ENCODE results near the gene TBC1D22A.

- no peak for TF ChIP-seq GTF2B (IDR thresholded peaks at IDR 0.05; ENCODE audit: extremely low read depth, insufficient read length)
- TF ChIP-seq SP2 (IDR thresholded peaks at IDR 0.05; ENCODE audit: extremely low read depth, low read depth, low read length, poor library complexity, severe bottlenecking): no peak
- TF ChIP-seq FOXJ3 (CRISPR knock-in tag; IDR thresholded peaks at IDR 0.05): no peak
- no peak for TF ChIP-seq CHCHD3 (CRISPR knock-in tag; IDR thresholded peaks at IDR 0.05)
- TF ChIP-seq PREB (CRISPR knock-in tag; IDR thresholded peaks at IDR 0.05): no peak
- TF ChIP-seq CTCF (IDR thresholded peaks at IDR 0.05 in 2 of 3, conservative IDR thresholded peaks at IDR 0.05 in 1 of 3; ENCODE audit: insufficient read depth in 2 of 3, low read depth in 1 of 3, low read length in 3 of 3): no peak
- TF ChIP-seq ZNF592 (IDR thresholded peaks at IDR 0.05): no peak
- TF ChIP-seq BMI1 (IDR thresholded peaks at IDR 0.05; ENCODE audit: low read length): no peak
- no peak for TF ChIP-seq POLR2A (conservative IDR thresholded peaks at IDR 0.05)
- TF ChIP-seq CREBBP (IDR thresholded peaks at IDR 0.05; ENCODE audit: low read depth, low read length): no peak
- TF ChIP-seq FOS (IDR thresholded peaks at IDR 0.05; ENCODE audit: extremely low read depth, insufficient read length): no peak
- no peak for TF ChIP-seq ZNF518B (CRISPR knock-in tag; IDR thresholded peaks at IDR 0.05)
- no peak for TF ChIP-seq THAP7 (CRISPR knock-in tag; IDR thresholded peaks at IDR 0.05)
Measured at GRCh38 chr22:47020166-47020565, 257.7 kb downstream of the TBC1D22A start.

All from K562 (cell line).